H1 (cell line): ENCODE measurements around the gene RAN.

Experiments used
- CEBPB ChIP-seq: IDR thresholded peaks from 2 replicates; pipeline ENCODE4 v1.6.1; 2012; ENCODE audit warnings: low read depth, low read length
- POLR2AphosphoS5 ChIP-seq: IDR thresholded peaks from 2 replicates; pipeline ENCODE4 v1.6.1; 2011; ENCODE audit warnings: low read depth, low read length
- RBBP5 ChIP-seq: IDR thresholded peaks from 2 replicates; pipeline ENCODE4 v1.7.1; 2012; ENCODE audit warnings: low read depth, mild to moderate bottlenecking, inconsistent platforms, low read length, moderate library complexity, borderline replicate concordance
- YY1 ChIP-seq: IDR thresholded peaks from 2 replicates; pipeline ENCODE4 v1.6.1; 2011; ENCODE audit warnings: low read depth, mild to moderate bottlenecking, low read length
- TF ChIP-seq, protein P1 (sequence below), 3 experiments: IDR thresholded peaks; 1 replicate in 2 of 3; 2 replicates in 1 of 3; pipeline versions ENCODE4 v1.5.1 to v1.6.1; 2011; ENCODE audit warnings: low read length in 3 of 3, mild to moderate bottlenecking in 3 of 3, inconsistent platforms in 2 of 3, low read depth in 1 of 3, moderate library complexity in 1 of 3; ENCODE audit not compliant: insufficient read depth in 1 of 3; ENCODE audit errors: control extremely low read depth in 1 of 3
- TF ChIP-seq, protein P2 (sequence below): IDR thresholded peaks from 2 replicates; pipeline ENCODE4 v1.6.1; 2011; ENCODE audit warnings: low read depth, mild to moderate bottlenecking, low read length; ENCODE audit not compliant: insufficient read depth

GRCh38 chr12:130877333-130877732 is 5.5 kb downstream of the RAN start:
- TF ChIP-seq RBBP5 (no peak), POLR2AphosphoS5 (0 out of 2 replicates have a peak, but pooled peaks have one; percentile 48), CEBPB (no peak), YY1 (no peak)
- TF ChIP-seq, protein P1, sequence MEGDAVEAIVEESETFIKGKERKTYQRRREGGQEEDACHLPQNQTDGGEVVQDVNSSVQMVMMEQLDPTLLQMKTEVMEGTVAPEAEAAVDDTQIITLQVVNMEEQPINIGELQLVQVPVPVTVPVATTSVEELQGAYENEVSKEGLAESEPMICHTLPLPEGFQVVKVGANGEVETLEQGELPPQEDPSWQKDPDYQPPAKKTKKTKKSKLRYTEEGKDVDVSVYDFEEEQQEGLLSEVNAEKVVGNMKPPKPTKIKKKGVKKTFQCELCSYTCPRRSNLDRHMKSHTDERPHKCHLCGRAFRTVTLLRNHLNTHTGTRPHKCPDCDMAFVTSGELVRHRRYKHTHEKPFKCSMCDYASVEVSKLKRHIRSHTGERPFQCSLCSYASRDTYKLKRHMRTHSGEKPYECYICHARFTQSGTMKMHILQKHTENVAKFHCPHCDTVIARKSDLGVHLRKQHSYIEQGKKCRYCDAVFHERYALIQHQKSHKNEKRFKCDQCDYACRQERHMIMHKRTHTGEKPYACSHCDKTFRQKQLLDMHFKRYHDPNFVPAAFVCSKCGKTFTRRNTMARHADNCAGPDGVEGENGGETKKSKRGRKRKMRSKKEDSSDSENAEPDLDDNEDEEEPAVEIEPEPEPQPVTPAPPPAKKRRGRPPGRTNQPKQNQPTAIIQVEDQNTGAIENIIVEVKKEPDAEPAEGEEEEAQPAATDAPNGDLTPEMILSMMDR (IDR thresholded peaks at IDR 0.05; ENCODE audit: control extremely low read depth in 1 of 3, insufficient read depth in 1 of 3, low read depth in 1 of 3, low read length in 3 of 3): no peak
- TF ChIP-seq, protein P2, sequence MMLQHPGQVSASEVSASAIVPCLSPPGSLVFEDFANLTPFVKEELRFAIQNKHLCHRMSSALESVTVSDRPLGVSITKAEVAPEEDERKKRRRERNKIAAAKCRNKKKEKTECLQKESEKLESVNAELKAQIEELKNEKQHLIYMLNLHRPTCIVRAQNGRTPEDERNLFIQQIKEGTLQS: no peak
